HEK293 (cell line): ENCODE measurements around the gene SLC35C1.

Experiments
- CTCF ChIA-PET: fragments of 350-600 bp; formaldehyde crosslinking; extraction: SDS; loops from one replicate; lab custom pipeline; 2021; ENCODE audit warnings: antibody characterized with exemption; lab: Yijun Ruan, JAX
- POLR2A ChIA-PET: fragments of 300-600 bp; formaldehyde crosslinking; extraction: SDS; loops from one replicate; lab custom pipeline; 2020; ENCODE audit warnings: antibody characterized with exemption, inconsistent platforms; lab: Yijun Ruan, JAX
- H3K27ac ChIP-seq: fragments of 200-500 bp; sonication (Bioruptor generic); 2 replicates; pipeline ENCODE4 v1.5.1; 2014; ENCODE audit warnings: low read depth, low read length, control low read depth, inconsistent platforms; ENCODE audit errors: extremely low read depth
- H3K36me3 ChIP-seq, 2 experiments: fragments of 200-500 bp in 1 of 2; sonication (Bioruptor generic) in 1 of 2; 1 replicate in 1 of 2; 2 replicates in 1 of 2; pipeline ENCODE4 v1.5.1; 2014 to 2017; ENCODE audit warnings: inconsistent platforms in 2 of 2, low read length in 2 of 2; ENCODE audit not compliant: control insufficient read depth in 2 of 2, insufficient read depth in 1 of 2
- H3K4me1 ChIP-seq: fragments of 200-500 bp; sonication (Bioruptor generic); 2 replicates; pipeline ENCODE4 v1.5.1; 2014; ENCODE audit warnings: mild to moderate bottlenecking, low read length, inconsistent platforms; ENCODE audit not compliant: control insufficient read depth, insufficient read depth
- H3K4me3 ChIP-seq: 2 replicates; pipeline ENCODE4 v1.5.1; 2011; ENCODE audit warnings: low read depth, mild to moderate bottlenecking, control low read depth, low read length, moderate library complexity
- H3K9me3 ChIP-seq: fragments of 200-500 bp; sonication (Bioruptor generic); 2 replicates; pipeline ENCODE4 v1.5.1; 2014; ENCODE audit warnings: low read depth, low read length, inconsistent platforms; ENCODE audit not compliant: control insufficient read depth, insufficient read depth
- BCL6B ChIP-seq: fragments of 450-650 bp; formaldehyde crosslinking; IDR thresholded peaks from 2 replicates; pipeline ENCODE4 v1.5.1; 2017; ENCODE audit warnings: missing biosample characterization, missing genetic modification characterization
- GLI4 ChIP-seq: fragments of 450-650 bp; formaldehyde crosslinking; IDR thresholded peaks from 2 replicates; pipeline ENCODE4 v1.5.1; 2016; ENCODE audit warnings: missing biosample characterization, missing genetic modification characterization
- GLIS2 ChIP-seq: fragments of 450-650 bp; formaldehyde crosslinking; IDR thresholded peaks from 2 replicates; pipeline ENCODE4 v1.5.1; 2016; ENCODE audit warnings: missing biosample characterization, missing genetic modification characterization
- HOXD13 ChIP-seq: sonication (generic); formaldehyde crosslinking; IDR thresholded peaks from 2 replicates; pipeline ENCODE4 v1.8.0; 2022; ENCODE audit warnings: missing genetic modification reagents, borderline replicate concordance
- KLF7 ChIP-seq: fragments of 450-650 bp; formaldehyde crosslinking; IDR thresholded peaks from 2 replicates; pipeline ENCODE4 v1.5.1; 2016; ENCODE audit warnings: missing biosample characterization, missing genetic modification characterization, borderline replicate concordance
- PRDM10 ChIP-seq: fragments of 450-650 bp; formaldehyde crosslinking; IDR thresholded peaks from 2 replicates; pipeline ENCODE4 v1.5.1; 2016; ENCODE audit warnings: missing biosample characterization, missing genetic modification characterization
- PRDM6 ChIP-seq: fragments of 450-650 bp; formaldehyde crosslinking; IDR thresholded peaks from 2 replicates; pipeline ENCODE4 v1.5.1; 2017; ENCODE audit warnings: missing biosample characterization, missing genetic modification characterization
- REST ChIP-seq: fragments of 450-650 bp; formaldehyde crosslinking; IDR thresholded peaks from 2 replicates; pipeline ENCODE4 v1.5.1; 2016; ENCODE audit warnings: missing biosample characterization, missing genetic modification characterization
- SCRT2 ChIP-seq: fragments of 450-650 bp; formaldehyde crosslinking; IDR thresholded peaks from 2 replicates; pipeline ENCODE4 v1.5.1; 2016; ENCODE audit warnings: missing biosample characterization, missing genetic modification characterization
- TRIM28 ChIP-seq: IDR thresholded peaks from 2 replicates; pipeline ENCODE4 v1.6.1; 2011; ENCODE audit warnings: low read length, control low read depth, borderline replicate concordance
- ZNF138 ChIP-seq: fragments of 450-650 bp; formaldehyde crosslinking; IDR thresholded peaks from 2 replicates; pipeline ENCODE4 v1.5.1; 2016; ENCODE audit warnings: missing biosample characterization, missing genetic modification characterization, borderline replicate concordance
- ZNF16 ChIP-seq: fragments of 450-650 bp; formaldehyde crosslinking; IDR thresholded peaks from 2 replicates; pipeline ENCODE4 v1.5.1; 2016; ENCODE audit warnings: low read depth, missing biosample characterization, missing genetic modification characterization
- ZNF580 ChIP-seq: fragments of 450-650 bp; formaldehyde crosslinking; IDR thresholded peaks from 2 replicates; pipeline ENCODE4 v1.5.1; 2016; ENCODE audit warnings: missing biosample characterization, missing genetic modification characterization
- ZNF843 ChIP-seq: fragments of 450-650 bp; formaldehyde crosslinking; IDR thresholded peaks from 2 replicates; pipeline ENCODE4 v1.5.1; 2016; ENCODE audit warnings: missing biosample characterization, missing genetic modification characterization

Gene SLC35C1

GRCh38 chr11:45774786-45775185, 30.2 kb upstream of the SLC35C1 start (continued):
- TF ChIP-seq PRDM10 (tag by site-specific recombination), result no peak
- no peak for TF ChIP-seq SCRT2 (tag by site-specific recombination)
- TF ChIP-seq HOXD13 (CRISPR knock-in tag), result no peak
- TF ChIP-seq ZNF580 (tag by site-specific recombination), result no peak

GRCh38 chr11:45777127-45777969, 27.6 kb upstream of the SLC35C1 start:
- POLR2A ChIA-PET, result no interaction called here
- H3K9me3 ChIP-seq, result no peaks in the 10 kb centered on the region
- no peak overlapping the region for H3K27ac ChIP-seq
- H3K4me1 ChIP-seq, result no peaks in the 10 kb centered on the region
- H3K36me3 ChIP-seq, result no peaks in the 10 kb centered on the region
- TF ChIP-seq GLI4 (tag by site-specific recombination) (no peak), TRIM28 (no peak), BCL6B (tag by site-specific recombination) (no peak), REST (tag by site-specific recombination) (no peak), GLIS2 (tag by site-specific recombination) (no peak), ZNF16 (tag by site-specific recombination) (no peak), ZNF138 (tag by site-specific recombination) (no peak), KLF7 (tag by site-specific recombination) (no peak), ZNF843 (tag by site-specific recombination) (no peak), PRDM6 (tag by site-specific recombination) (no peak)
- H3K4me3 ChIP-seq, result no peak overlapping the region
- CTCF ChIA-PET, result interaction anchor here (1.0 kb wide), 1 partner anchor 406 kb away, joined by 3 read pairs; no protein-coding TSS in a partner anchor
